A549 (cell line): ENCODE data around the gene ARHGDIG. TPM values are rescaled to one million over a fixed set of nuclear protein-coding genes. Genes with fewer than 3 reads are reported as not detected.

Source experiments
- ATAC-seq, 2 experiments: fragments of 200-7000 bp in 1 of 2; fragments of >200 bp in 1 of 2; cut with Nextera tagmentation in 1 of 2; cut with Tn5 transposase in 1 of 2; 3 replicates each; pipeline versions ENCODE4 v1.8.0 to v1.9.1; 2018 to 2020; ENCODE audit warnings: mild to moderate bottlenecking in 1 of 2, moderate library complexity in 1 of 2
- CTCF ChIA-PET: fragments of 300-600 bp; sonication (Branson Sonifier 250); formaldehyde crosslinking; extraction: SDS; loops from one replicate; lab custom pipeline; 2021; ENCODE audit warnings: antibody characterized with exemption, inconsistent platforms; lab: Yijun Ruan, JAX
- POLR2A ChIA-PET: fragments of 350-600 bp; formaldehyde crosslinking; extraction: SDS; loops from one replicate; lab custom pipeline; 2021; ENCODE audit warnings: antibody characterized with exemption, inconsistent platforms; lab: Yijun Ruan, JAX
- DNase-seq, 2 experiments: peaks; one replicate each; pipeline versions ENCODE4 v3.0.0 to v3.0.0-alpha.2; 2011 to 2016; ENCODE audit warnings: low read depth in 1 of 2, low spot score in 1 of 2
- FAIRE-seq: peaks from 2 replicates; lab custom pipeline; 2011; peaks lifted over from hg19 to GRCh38; lab: Jason Lieb, UNC
- H3K27ac ChIP-seq, 2 experiments: fragments of >200 bp; sonication (Bioruptor Twin); formaldehyde crosslinking; 3 replicates each; pipeline ENCODE4 v1.5.1; 2016 to 2017
- H3K4me1 ChIP-seq: fragments of >200 bp; sonication (Bioruptor Twin); formaldehyde crosslinking; 3 replicates; pipeline ENCODE4 v1.6.1; 2016
- H3K4me2 ChIP-seq: fragments of >200 bp; sonication (Bioruptor Twin); formaldehyde crosslinking; 3 replicates; pipeline ENCODE4 v1.6.1; 2016
- H3K4me3 ChIP-seq: fragments of >200 bp; sonication (Bioruptor Twin); formaldehyde crosslinking; 3 replicates; pipeline ENCODE4 v1.5.1; 2016
- H3K9me3 ChIP-seq: fragments of >200 bp; sonication (Bioruptor Twin); formaldehyde crosslinking; 3 replicates; pipeline ENCODE4 v1.6.1; 2016
- BHLHE40 ChIP-seq: IDR thresholded peaks from 2 replicates; pipeline ENCODE4 v1.6.1; 2012; ENCODE audit warnings: low read depth, low read length, inconsistent platforms
- CHD2 ChIP-seq: fragments of 150-350 bp; IDR thresholded peaks from 2 replicates; pipeline ENCODE4 v1.6.1; 2014; ENCODE audit warnings: low read length; ENCODE audit not compliant: partially characterized antibody
- CTCF ChIP-seq: fragments of >200 bp; sonication (Bioruptor Twin); formaldehyde crosslinking; IDR thresholded peaks from 3 replicates; pipeline ENCODE4 v1.5.1; 2016
- FOSB ChIP-seq: fragments of 250-450 bp; sonication (Bioruptor Pico); IDR thresholded peaks from 2 replicates; pipeline ENCODE4 v1.5.0; 2020; ENCODE audit warnings: mild to moderate bottlenecking, moderate library complexity
- FOSL2 ChIP-seq, 2 experiments: fragments of 450-650 bp in 1 of 2; fragments of >200 bp in 1 of 2; sonication (Bioruptor Twin) in 1 of 2; formaldehyde crosslinking; IDR thresholded peaks; 2 replicates each; pipeline versions ENCODE4 v1.5.0 to v1.6.1; 2016 to 2020; ENCODE audit warnings: mild to moderate bottlenecking in 1 of 2, moderate library complexity in 1 of 2
- GATA3 ChIP-seq: IDR thresholded peaks from 2 replicates; pipeline ENCODE4 v1.6.1; 2012; ENCODE audit warnings: borderline replicate concordance
- HMGXB4 ChIP-seq: fragments of 250-450 bp; sonication (Bioruptor Pico); IDR thresholded peaks from 2 replicates; pipeline ENCODE4 v1.5.0; 2021; ENCODE audit warnings: mild to moderate bottlenecking, moderate library complexity, borderline replicate concordance
- HOXB13 ChIP-seq: fragments of 250-450 bp; sonication (Bioruptor Pico); IDR thresholded peaks from 2 replicates; pipeline ENCODE4 v1.5.0; 2020; ENCODE audit warnings: low read depth, mild to moderate bottlenecking, moderate library complexity
- JUNB ChIP-seq: fragments of >200 bp; sonication (Bioruptor Twin); formaldehyde crosslinking; IDR thresholded peaks from 2 replicates; pipeline ENCODE4 v1.6.1; 2016
- KDM1A ChIP-seq: fragments of 200-600 bp; sonication (generic); IDR thresholded peaks from 2 replicates; pipeline ENCODE4 v1.6.1; 2016; ENCODE audit warnings: low read depth, mild to moderate bottlenecking
- MAFK ChIP-seq: fragments of 450-650 bp; IDR thresholded peaks from 2 replicates; pipeline ENCODE4 v1.6.1; 2014; ENCODE audit not compliant: partially characterized antibody
- MAX ChIP-seq: IDR thresholded peaks from 2 replicates; pipeline ENCODE4 v1.6.1; 2012
- NFE2L2 ChIP-seq: fragments of 150-350 bp; conservative IDR thresholded peaks from 2 replicates; pipeline ENCODE4 v1.6.1; 2014; ENCODE audit warnings: low read length
- POLR2A ChIP-seq: IDR thresholded peaks from 2 replicates; pipeline ENCODE4 v1.6.1; 2012; ENCODE audit warnings: mild to moderate bottlenecking, low read length
- POLR2AphosphoS2 ChIP-seq: conservative IDR thresholded peaks from 2 replicates; pipeline ENCODE4 v1.6.1; 2012; ENCODE audit warnings: low read length, improper control_type of control experiment, inconsistent platforms
- RAD21 ChIP-seq, 2 experiments: fragments of >200 bp in 1 of 2; sonication (Bioruptor Twin) in 1 of 2; formaldehyde crosslinking in 1 of 2; IDR thresholded peaks in 1 of 2; conservative IDR thresholded peaks in 1 of 2; 2 replicates in 1 of 2; 3 replicates in 1 of 2; pipeline ENCODE4 v1.6.1; 2012 to 2018; ENCODE audit warnings: inconsistent platforms in 1 of 2
- RNF2 ChIP-seq: fragments of 200-600 bp; sonication (generic); IDR thresholded peaks from 2 replicates; pipeline ENCODE4 v1.6.1; 2016; ENCODE audit warnings: low read depth, mild to moderate bottlenecking, antibody characterized with exemption, moderate library complexity, borderline replicate concordance
- TP53 ChIP-seq: fragments of 250-450 bp; sonication (Bioruptor Pico); IDR thresholded peaks from 2 replicates; pipeline ENCODE4 v1.5.0; 2021; ENCODE audit warnings: mild to moderate bottlenecking, moderate library complexity
- USF2 ChIP-seq: fragments of 450-650 bp; IDR thresholded peaks from 2 replicates; pipeline ENCODE4 v1.6.1; 2014; ENCODE audit warnings: antibody characterized with exemption
- ZC3H11A ChIP-seq: fragments of 450-650 bp; IDR thresholded peaks from 2 replicates; pipeline ENCODE4 v1.6.1; 2014; ENCODE audit warnings: antibody characterized with exemption, mild to moderate bottlenecking
- WGBS: methylation state at CpG from one replicate; pipeline ENCODE4 v1.1.6; 2017; ENCODE audit errors: missing lambda C conversion rate; 5-methylcytosine and 5-hydroxymethylcytosine counted together
- polyA plus RNA-seq, 4 experiments: library from polyadenylated mRNA; depleted of rRNA in 3 of 4; stranded (reverse); fragments of >200 nt; fragmentation: RNase III in 1 of 4; extraction: RNeasy Plus Mini Kit Qiagen cat#74134 plus additional on column Dnase treatment in 1 of 4; gene quantifications; 2 replicates in 3 of 4; 3 replicates in 1 of 4; pipeline ENCODE4 v1.2.3, GENCODE V29; 2011 to 2017

ARHGDIG gene
- polyA plus RNA-seq, 2 of the 4 experiments (the other 2 are of a cell fraction) = 1.1 to 1.9 TPM

- peaks cover 4% of the 10 kb centered on the region for H3K4me1 ChIP-seq
- no peak for TF ChIP-seq USF2
- TF ChIP-seq RAD21 (conservative IDR thresholded peaks at IDR 0.05 in 1 of 2, IDR thresholded peaks at IDR 0.05 in 1 of 2) = no peak
- no peak for TF ChIP-seq CTCF
- no peak for TF ChIP-seq POLR2A
- no peak for TF ChIP-seq MAX
- DNase-seq (no peak), ATAC-seq (no peak), FAIRE-seq (no peak)
- CTCF ChIA-PET = no interaction called here
- POLR2A ChIA-PET = no interaction called here
- no peak overlapping the region for H3K4me2 ChIP-seq
- no peak overlapping the region for H3K4me3 ChIP-seq
- WGBS = 75% methylated on average over 35 of the region's 40 CpGs
- H3K27ac ChIP-seq = no peak overlapping the region
- no peaks in the 10 kb centered on the region for H3K9me3 ChIP-seq
These were observed 12.0 kb upstream of the ARHGDIG start for GRCh38 chr16:268141-269053.

DNA sequence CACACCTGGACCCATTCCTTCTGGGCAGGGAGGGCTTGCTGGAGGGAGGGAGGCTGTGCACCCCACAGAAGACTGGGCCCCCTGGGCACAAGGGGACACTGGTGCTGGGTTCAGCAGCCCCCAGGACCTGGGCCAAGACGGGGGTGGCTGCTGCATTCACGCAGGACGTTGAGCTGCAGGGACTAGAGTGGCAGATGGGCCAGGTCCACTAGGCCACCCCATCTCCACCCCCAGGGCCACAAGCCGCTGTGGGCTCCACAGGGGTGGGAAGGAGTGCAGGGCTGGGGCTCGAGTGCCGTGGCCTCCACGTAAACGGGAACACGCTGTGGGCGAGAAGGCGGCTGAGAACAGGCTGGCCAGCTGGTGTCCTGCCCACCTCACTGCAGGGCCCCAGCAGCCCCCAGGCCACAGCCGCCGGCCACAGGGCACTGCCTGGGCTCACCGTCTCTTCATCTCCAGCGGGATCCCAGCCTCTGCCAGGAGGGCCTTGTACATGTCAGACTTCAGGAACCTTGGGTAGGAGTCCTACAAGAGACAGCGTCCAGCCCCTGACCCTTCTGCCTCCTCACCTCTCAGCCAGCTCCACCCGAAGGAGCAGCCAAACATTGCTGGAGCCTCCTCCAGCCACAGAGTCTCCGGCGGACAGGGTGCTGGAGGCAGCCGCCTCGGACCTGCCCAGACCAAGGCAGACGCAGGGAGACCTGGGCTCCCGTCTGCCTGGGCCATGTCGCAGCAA lies 11.2 kb upstream of the ARHGDIG start:
- CTCF ChIA-PET = interaction anchor here (0.8 kb wide), 1 partner anchor 30 kb away, joined by 4 read pairs; no protein-coding TSS in a partner anchor
- ATAC-seq = no peak

More for the DNA sequence above, 11.2 kb upstream of the ARHGDIG start:
- Histone ChIP-seq H3K4me3 (no peak overlapping the region), H3K4me1 (peaks cover 12% of the 10 kb centered on the region), H3K9me3 (no peaks in the 10 kb centered on the region), H3K27ac (no peak overlapping the region), H3K4me2 (no peak overlapping the region)
- no peak for FAIRE-seq
- TF ChIP-seq BHLHE40 (no peak), TP53 (CRISPR knock-in tag) (no peak), GATA3 (no peak), USF2 (no peak), NFE2L2 (no peak), FOSB (no peak), KDM1A (no peak), POLR2AphosphoS2 (no peak), RNF2 (no peak), JUNB (no peak), HOXB13 (CRISPR knock-in tag) (no peak), FOSL2 (IDR thresholded peaks at IDR 0.05) (no peak), FOSL2 (CRISPR knock-in tag; IDR thresholded peaks at IDR 0.05) (no peak), RAD21 (conservative IDR thresholded peaks at IDR 0.05 in 1 of 2, IDR thresholded peaks at IDR 0.05 in 1 of 2) (no peak), ZC3H11A (no peak), CHD2 (no peak), HMGXB4 (CRISPR knock-in tag) (no peak), MAFK (no peak)
- 90% methylated on average over 20 of the region's 24 CpGs for WGBS
- POLR2A ChIA-PET = no interaction called here
- DNase-seq = no peak
